Fibroblast of the aortic adventitia (primary cell): ENCODE measurements around the gene CFLAR. TPM values are rescaled to one million over a fixed set of nuclear protein-coding genes. Genes with fewer than 3 reads are reported as not detected.

ENCODE experiments used
- DNase-seq: peaks from one replicate; pipeline ENCODE4 v3.0.0-alpha.2; 2010; ENCODE audit warnings: low read depth
- H3K4me3 ChIP-seq: 2 replicates; pipeline ENCODE4 v1.5.1; 2011; ENCODE audit warnings: low read depth, mild to moderate bottlenecking, control low read depth, low read length, moderate library complexity
- CTCF ChIP-seq: IDR thresholded peaks from 2 replicates; pipeline ENCODE4 v1.5.1; 2011; ENCODE audit warnings: mild to moderate bottlenecking, low read length, control low read depth, inconsistent platforms; ENCODE audit not compliant: insufficient read depth
- small RNA-seq: library from RNA; depleted of rRNA; stranded (forward); fragments of <200 nt; gene quantifications from one replicate; pipeline ENCODE3, GENCODE V24; 2012
- total RNA-seq: library from RNA; depleted of rRNA; stranded (reverse); fragments of >200 nt; gene quantifications from 2 replicates; pipeline ENCODE4 v1.2.3, GENCODE V29; 2012; ENCODE audit warnings: low replicate concordance

The CFLAR gene
- total RNA-seq, 1 donor, result 71.5 TPM

- TF ChIP-seq CTCF, result no peak
- DNase-seq, result no peak
- no peak overlapping the region for H3K4me3 ChIP-seq
Measured at GRCh38 chr2:201215963-201216362, 100.0 kb downstream of the CFLAR start.

GRCh38 chr2:201216918-201217317, 101.0 kb downstream of the CFLAR start:
- no peak overlapping the region for H3K4me3 ChIP-seq
- DNase-seq, result no peak
- TF ChIP-seq CTCF, result no peak

- H3K4me3 ChIP-seq, result no peak overlapping the region
- no peak for DNase-seq
- TF ChIP-seq CTCF, result no peak
Measured at GRCh38 chr2:201218780-201219179, 102.8 kb downstream of the CFLAR start.

- DNase-seq, result no peak
- H3K4me3 ChIP-seq, result no peak overlapping the region
- TF ChIP-seq CTCF, result no peak
Measured at GRCh38 chr2:201219328-201220096, 103.5 kb downstream of the CFLAR start.

GRCh38 chr2:201220102-201220570, 104.2 kb downstream of the CFLAR start:
- no peak overlapping the region for H3K4me3 ChIP-seq
- TF ChIP-seq CTCF, result no peak
- peak; percentile 47 for DNase-seq

GRCh38 chr2:201223089-201224073, 107.4 kb downstream of the CFLAR start:
- no peak for TF ChIP-seq CTCF
- H3K4me3 ChIP-seq, result no peak overlapping the region
- DNase-seq, result no peak

Small RNA genes within 50 kb of the gene (small RNA-seq; reads per million reads assigned to genes)
- gene AC007283.2, result not detected
- not detected for gene MTND4LP13
- not detected for gene RNU6-1206P
- gene RNU7-45P, result not detected

Other genes with a start within 250 kb of the CFLAR start
- gene PPIL3, start 227.1 kb upstream of the CFLAR start, total RNA-seq, result 47.3 and 50.0 TPM in 2 replicates
- gene NIF3L1, start 226.8 kb upstream of the CFLAR start, total RNA-seq, result 8.4 and 38.5 TPM in 2 replicates
- gene ORC2, start 152.5 kb upstream of the CFLAR start, total RNA-seq, result 12.7 and 17.4 TPM in 2 replicates
- gene HYCC2, start 44.5 kb upstream of the CFLAR start, total RNA-seq, result 6.2 and 11.7 TPM in 2 replicates
- 70.3 and 198 TPM in 2 replicates for gene NDUFB3, start 44.2 kb upstream of the CFLAR start, total RNA-seq
- 4.8 and 9.1 TPM in 2 replicates for gene CASP10, start 67.0 kb downstream of the CFLAR start, total RNA-seq
- gene CASP8, start 144.4 kb downstream of the CFLAR start, total RNA-seq, result 26.8 and 28.6 TPM in 2 replicates
- gene FLACC1, start 241.2 kb downstream of the CFLAR start, total RNA-seq, result 1.2 and 3.6 TPM in 2 replicates